ENCODE results near the gene GSTT4. TPM values are rescaled to one million over a fixed set of nuclear protein-coding genes. Genes with fewer than 3 reads are reported as not detected.
"Not testable (repeated sequence)": the region's sequence is repeated elsewhere in the genome, so short reads cannot be mapped to it uniquely, and the experiment has no call there.

The GSTT4 gene
- total RNA-seq, 2 donors from 2014 or later = not detected

- not testable (repeated sequence) for H3K4me1 ChIP-seq; H3K36me3 ChIP-seq (replicated peaks in 1 of 2; ENCODE audit: insufficient read depth in 1 of 2, low read depth in 2 of 2); DNase-seq; H3K27ac ChIP-seq; H3K4me3 ChIP-seq; H3K27me3 ChIP-seq; H3K9me3 ChIP-seq; ATAC-seq
- intact Hi-C loops (cut with DNase I) = loop anchor here (5.0 kb wide), 1 partner anchor 44 kb away; no protein-coding TSS in a partner anchor
- 60 to 63% methylated on average over 11 of the region's 11 CpGs for WGBS, 2 donors
Measured at GRCh38 chr22:23952794-23953405, 52.4 kb downstream of the GSTT4 start.

GRCh38 chr22:23951383-23951782 lies 53.9 kb downstream of the GSTT4 start:
- not testable (repeated sequence) for H3K9me3 ChIP-seq; H3K36me3 ChIP-seq (replicated peaks in 1 of 2; ENCODE audit: insufficient read depth in 1 of 2, low read depth in 2 of 2); H3K4me3 ChIP-seq; DNase-seq; H3K27ac ChIP-seq; H3K27me3 ChIP-seq; H3K4me1 ChIP-seq; ATAC-seq
- intact Hi-C loops (cut with DNase I) = loop anchor here (5.0 kb wide), 1 partner anchor 46 kb away; no protein-coding TSS in a partner anchor
- 100% methylated on average over 2 of the region's 2 CpGs for WGBS, 2 donors

DNA sequence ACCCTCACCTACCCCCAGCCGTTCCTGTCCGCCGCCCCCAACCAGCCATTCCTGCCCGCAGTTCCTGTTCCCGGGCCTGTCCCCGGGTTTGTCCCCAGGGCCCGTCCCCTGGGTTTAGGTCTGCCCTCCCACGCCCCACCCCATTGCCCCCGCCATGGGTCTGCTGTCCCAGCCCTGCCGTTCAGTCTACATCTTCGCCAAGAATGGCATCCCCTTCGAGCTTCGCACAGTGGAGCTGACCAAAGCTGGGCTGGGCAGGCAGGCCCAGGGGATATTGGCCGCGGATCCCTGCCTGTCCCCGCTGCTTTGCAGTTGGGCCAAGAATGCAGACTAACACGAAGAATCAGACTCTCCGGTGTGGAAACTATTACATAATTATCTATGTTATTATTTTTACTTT lies 55.5 kb downstream of the GSTT4 start:
- DNase-seq, H3K4me3 ChIP-seq: not testable (repeated sequence)
- intact Hi-C loops (cut with DNase I) = loop anchor here (5.0 kb wide), 1 partner anchor 48 kb away; no protein-coding TSS in a partner anchor

More for the DNA sequence above, 55.5 kb downstream of the GSTT4 start:
- H3K4me1 ChIP-seq; ATAC-seq; H3K27ac ChIP-seq; H3K9me3 ChIP-seq; H3K27me3 ChIP-seq; H3K36me3 ChIP-seq (replicated peaks in 1 of 2; ENCODE audit: insufficient read depth in 1 of 2, low read depth in 2 of 2): not testable (repeated sequence)
- WGBS, 2 donors = 74 to 77% methylated on average over 16 to 18 of the region's 18 CpGs

Other genes with a start within 250 kb of the GSTT4 start
- gene C22orf15, start 242.5 kb downstream of the GSTT4 start, total RNA-seq = not detected
- 100 to 1,000 TPM in 1 of 2 donors, 10 to 100 TPM in 1; 18.2 to 116 TPM for gene CHCHD10, start 237.5 kb downstream of the GSTT4 start, total RNA-seq
- 1 to 10 TPM; 1.0 to 2.0 TPM for gene MMP11, start 232.6 kb downstream of the GSTT4 start, total RNA-seq
- gene SMARCB1, start 218.5 kb downstream of the GSTT4 start, total RNA-seq = 100 to 1,000 TPM in 1 of 2 donors, 10 to 100 TPM in 1; 40.2 to 119 TPM
- 10 to 100 TPM in 1 of 2 donors, 1 to 10 TPM in 1; 6.2 to 33.3 TPM for gene DERL3, start 166.4 kb downstream of the GSTT4 start, total RNA-seq
- gene SLC2A11, start 147.6 kb downstream of the GSTT4 start, total RNA-seq = 10 to 100 TPM; 23.6 to 32.3 TPM
- 100 to 1,000 TPM; 134 to 156 TPM for gene MIF, start 111.1 kb downstream of the GSTT4 start, total RNA-seq
- 10 to 100 TPM in 1 of 2 donors, 1 to 10 TPM in 1; 8.3 to 16.5 TPM for gene GSTT2B, start 44.3 kb downstream of the GSTT4 start, total RNA-seq
- gene DDTL, start 38.6 kb downstream of the GSTT4 start, total RNA-seq = under 1 TPM in 1 of 2 donors, not detected in 1; 0.66 TPM
- 10 to 100 TPM; 70.3 to 78.4 TPM for gene DDT, start 31.0 kb downstream of the GSTT4 start, total RNA-seq
- not detected for gene GSTT2, start 25.3 kb downstream of the GSTT4 start, total RNA-seq
- gene CABIN1, start 5.9 kb upstream of the GSTT4 start, total RNA-seq = 10 to 100 TPM; 32.4 to 80.8 TPM
- gene SUSD2, start 176.0 kb upstream of the GSTT4 start, total RNA-seq = 1 to 10 TPM; 4.2 to 7.6 TPM
- 10 to 100 TPM; 24.9 to 41.2 TPM for gene GGT5, start 239.6 kb upstream of the GSTT4 start, total RNA-seq

Data from body of pancreas (tissue), 4 donors.